Spleen (tissue), 11 donors: Measurements from ENCODE around the gene CACNA1D. TPM values are rescaled to one million over a fixed set of nuclear protein-coding genes. Genes with fewer than 3 reads are reported as not detected.

Experiments
- DNase-seq: peaks from one replicate; pipeline ENCODE4 v3.0.0-alpha.2; 2020
- H3K27ac ChIP-seq, 8 donors: fragments of 200-600 bp; sonication (generic) in 7 of 8; 1 replicate in 4 of 8; 2 replicates in 4 of 8; pipeline versions ENCODE4 v1.5.0 to v1.8.0; 2016 to 2021; ENCODE audit warnings: inconsistent platforms in 4 of 8, mild to moderate bottlenecking in 4 of 8, moderate library complexity in 1 of 8
- H3K27me3 ChIP-seq, 7 donors: fragments of 200-600 bp; sonication (generic) in 6 of 7; replicated peaks in 1 of 7; 1 replicate in 4 of 7; 2 replicates in 3 of 7; pipeline versions ENCODE4 v1.5.0 to v1.8.0; 2016 to 2021; ENCODE audit warnings: inconsistent platforms in 3 of 7, mild to moderate bottlenecking in 1 of 7
- H3K36me3 ChIP-seq, 6 donors: fragments of 200-600 bp; sonication (generic) in 5 of 6; 1 replicate in 4 of 6; 2 replicates in 2 of 6; pipeline versions ENCODE4 v1.5.0 to v1.8.0; 2016 to 2021; ENCODE audit warnings: inconsistent platforms in 2 of 6
- H3K4me1 ChIP-seq, 6 donors: fragments of 200-600 bp; sonication (generic) in 5 of 6; 1 replicate in 3 of 6; 2 replicates in 3 of 6; pipeline versions ENCODE4 v1.5.0 to v1.8.0; 2016 to 2021; ENCODE audit warnings: inconsistent platforms in 3 of 6
- H3K4me3 ChIP-seq, 8 donors: fragments of 200-600 bp; sonication (generic) in 7 of 8; 1 replicate in 4 of 8; 2 replicates in 4 of 8; pipeline versions ENCODE4 v1.5.0 to v1.8.0; 2016 to 2021; ENCODE audit warnings: inconsistent platforms in 4 of 8, mild to moderate bottlenecking in 4 of 8, moderate library complexity in 2 of 8
- H3K9me3 ChIP-seq, 8 donors: fragments of 200-600 bp; sonication (generic) in 7 of 8; 1 replicate in 4 of 8; 2 replicates in 4 of 8; pipeline versions ENCODE4 v1.5.0 to v1.8.0; 2016 to 2021; ENCODE audit warnings: inconsistent platforms in 4 of 8
- CTCF ChIP-seq, 11 experiments: fragments of 200-600 bp in 7 of 11; fragments of 450-650 bp in 4 of 11; sonication (generic) in 4 of 11; IDR thresholded peaks in 8 of 11; conservative IDR thresholded peaks in 3 of 11; 1 replicate in 7 of 11; 2 replicates in 4 of 11; pipeline versions ENCODE4 v1.4.0 to v1.8.0; 2016 to 2021; ENCODE audit warnings: antibody characterized with exemption in 11 of 11, inconsistent platforms in 4 of 11, mild to moderate bottlenecking in 1 of 11
- POLR2A ChIP-seq, 3 donors: fragments of 450-650 bp; IDR thresholded peaks; one replicate each; pipeline ENCODE4 v1.5.1; 2017; ENCODE audit warnings: antibody characterized with exemption in 3 of 3, mild to moderate bottlenecking in 1 of 3
- POLR2AphosphoS5 ChIP-seq, 3 donors: sonication (generic); formaldehyde crosslinking; IDR thresholded peaks; one replicate each; pipeline ENCODE4 v1.5.1; 2017; ENCODE audit warnings: antibody characterized with exemption in 3 of 3
- WGBS, 5 donors: extraction: QIAGEN DNeasy Blood & Tissue Kit in 3 of 5; methylation state at CpG; one replicate each; pipeline versions ENCODE4 v1.1.5 to v1.1.7; 2013 to 2018; 5-methylcytosine and 5-hydroxymethylcytosine counted together
- intact Hi-C: fragments of 100-400 bp; cut with DNase I; formaldehyde crosslinking; loops from one replicate; pipeline ENCODE4 v1.15.0; 2023; ENCODE audit warnings: low total_unique reads
- polyA plus RNA-seq, 3 donors: library from polyadenylated mRNA; stranded (reverse); fragments of 200-250 nt; gene quantifications; one replicate each; pipeline ENCODE4 v1.2.1, GENCODE V29; 2013
- total RNA-seq, 7 donors: library from RNA; depleted of rRNA in 3 of 7; stranded (reverse); fragments of >200 nt in 3 of 7; fragmentation: NEBNext Ultra II Directional in 4 of 7; extraction: Animal tissue kit (Norgen Biotek cat#: 25700) in 4 of 7; gene quantifications; one replicate each; pipeline versions ENCODE4 v1.1.0 to v1.2.1, GENCODE V29; 2016 to 2021
- donor health status: healthy with polysubstance abuse.
- donor health status: DM: no; HTN: no; CAD: no; lungs with moderate emphysema.
- donor health status: DM: no; HTN: no; CAD: no.
- donor health status: Bipolar disorder and iron deficiency.
- donor health status: healthy.
- donor health status: DM: no; HTN: no; CAD: no.
- donor health status: DM: yes; HTN: yes; CAD: no.

The CACNA1D gene
- total and polyA plus RNA-seq, 10 donors = 0.55 to 89.3 (median 19.1) TPM

- DNase-seq = no peak
- intact Hi-C loops = no loop called here
- Histone ChIP-seq H3K27me3 (peaks cover 0 to 10% (median 0%) of the 10 kb centered on the region in 7 donors), H3K9me3 (no peaks in the 10 kb centered on the region), H3K4me1 (no peaks in the 10 kb centered on the region), H3K27ac (no peak overlapping the region), H3K4me3 (no peak overlapping the region), H3K36me3 (no peaks in the 10 kb centered on the region)
- TF ChIP-seq POLR2AphosphoS5 (IDR thresholded peaks at IDR 0.05) (no peak), POLR2A (IDR thresholded peaks at IDR 0.05) (no peak), CTCF (IDR thresholded peaks at IDR 0.05 in 8 of 11, conservative IDR thresholded peaks at IDR 0.05 in 3 of 11) (no peak)
- 79 to 87% (median 82%) methylated on average over 5 of the region's 5 CpGs for WGBS, 5 donors
Measured at GRCh38 chr3:53641397-53641796, 147.0 kb downstream of the CACNA1D start.

- 87 to 93% (median 90%) methylated on average over 3 to 4 of the region's 4 CpGs for WGBS, 5 donors
- Histone ChIP-seq H3K4me3 (no peak overlapping the region), H3K36me3 (no peaks in the 10 kb centered on the region), H3K4me1 (no peaks in the 10 kb centered on the region), H3K27me3 (peaks cover 0 to 10% (median 0%) of the 10 kb centered on the region in 7 donors), H3K27ac (no peak overlapping the region), H3K9me3 (no peaks in the 10 kb centered on the region)
- TF ChIP-seq POLR2A (IDR thresholded peaks at IDR 0.05) (no peak), POLR2AphosphoS5 (IDR thresholded peaks at IDR 0.05) (no peak), CTCF (IDR thresholded peaks at IDR 0.05 in 8 of 11, conservative IDR thresholded peaks at IDR 0.05 in 3 of 11) (no peak)
- intact Hi-C loops = no loop called here
- no peak for DNase-seq
Measured at GRCh38 chr3:53642211-53642610, 147.8 kb downstream of the CACNA1D start.

GRCh38 chr3:53643757-53644156 lies 149.3 kb downstream of the CACNA1D start:
- H3K4me1 ChIP-seq = no peaks in the 10 kb centered on the region
- H3K27me3 ChIP-seq = peaks cover 0 to 10% (median 0%) of the 10 kb centered on the region in 7 donors
- 79 to 85% (median 82%) methylated on average over 4 of the region's 4 CpGs for WGBS, 5 donors
- no peak overlapping the region for H3K4me3 ChIP-seq
- TF ChIP-seq CTCF (IDR thresholded peaks at IDR 0.05 in 8 of 11, conservative IDR thresholded peaks at IDR 0.05 in 3 of 11) = no peak
- no peak for TF ChIP-seq POLR2AphosphoS5 (IDR thresholded peaks at IDR 0.05)
- TF ChIP-seq POLR2A (IDR thresholded peaks at IDR 0.05) = no peak
- no peak overlapping the region for H3K27ac ChIP-seq
- no peaks in the 10 kb centered on the region for H3K36me3 ChIP-seq
- no peak for DNase-seq
- H3K9me3 ChIP-seq = no peaks in the 10 kb centered on the region
- intact Hi-C loops = no loop called here

GRCh38 chr3:53645754-53646153 lies 151.3 kb downstream of the CACNA1D start:
- no peak overlapping the region for H3K4me3 ChIP-seq
- H3K27me3 ChIP-seq = peaks cover 0 to 10% (median 0%) of the 10 kb centered on the region in 7 donors
- DNase-seq = no peak
- H3K27ac ChIP-seq = no peak overlapping the region
- peaks cover 0 to 5% (median 0%) of the 10 kb centered on the region in 6 donors for H3K4me1 ChIP-seq
- no peaks in the 10 kb centered on the region for H3K36me3 ChIP-seq
- no peak for TF ChIP-seq POLR2A (IDR thresholded peaks at IDR 0.05)
- TF ChIP-seq POLR2AphosphoS5 (IDR thresholded peaks at IDR 0.05) = no peak
- TF ChIP-seq CTCF (IDR thresholded peaks at IDR 0.05 in 8 of 11, conservative IDR thresholded peaks at IDR 0.05 in 3 of 11) = no peak
- no peaks in the 10 kb centered on the region for H3K9me3 ChIP-seq
- intact Hi-C loops = no loop called here
- 77 to 94% (median 91%) methylated on average over 3 of the region's 3 CpGs for WGBS, 5 donors
